T-helper 9 cell (primary cell): Measurements from ENCODE around the gene CDC42BPB.

Experiments used
- DNase-seq: peaks from one replicate; pipeline ENCODE4 v3.0.0-alpha.2; 2020

Gene CDC42BPB

DNA sequence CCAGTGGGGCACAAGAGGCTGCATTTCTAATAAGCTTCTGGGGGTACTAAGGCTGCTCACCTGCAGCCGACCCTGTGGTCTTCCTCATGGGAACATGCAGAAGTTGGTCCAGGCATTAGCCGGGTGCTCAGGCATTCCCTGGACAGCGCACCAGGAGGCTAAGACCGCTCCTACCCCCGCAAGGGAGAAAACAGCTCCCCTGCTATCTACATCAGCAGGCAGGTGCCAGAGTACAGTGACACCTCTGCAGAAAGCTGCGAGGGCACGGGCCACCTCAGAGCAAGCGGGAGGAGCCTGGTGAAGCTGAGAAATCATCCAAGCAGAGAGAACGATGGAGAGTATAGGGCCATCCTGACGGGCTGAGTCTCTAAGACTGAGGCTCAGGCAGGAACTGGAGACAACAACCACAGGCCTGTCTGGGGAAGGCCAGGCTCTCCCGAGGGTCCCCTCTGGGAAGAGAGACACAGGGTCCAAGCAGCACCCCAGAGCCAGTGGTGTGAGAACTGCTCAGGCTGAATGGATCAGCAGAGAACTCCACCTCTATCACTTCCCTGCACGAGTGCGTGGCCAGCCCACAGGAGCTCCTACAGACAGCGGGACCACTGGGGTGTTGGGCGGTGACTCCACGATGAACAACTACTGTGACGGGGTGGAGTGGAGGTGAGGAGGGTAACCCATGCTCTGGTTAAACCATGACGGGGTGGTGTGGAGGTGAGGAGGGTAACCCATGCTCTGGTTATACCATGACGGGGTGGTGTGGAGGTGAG lies 72.8 kb downstream of the CDC42BPB start:
- DNase-seq = no peak

DNA sequence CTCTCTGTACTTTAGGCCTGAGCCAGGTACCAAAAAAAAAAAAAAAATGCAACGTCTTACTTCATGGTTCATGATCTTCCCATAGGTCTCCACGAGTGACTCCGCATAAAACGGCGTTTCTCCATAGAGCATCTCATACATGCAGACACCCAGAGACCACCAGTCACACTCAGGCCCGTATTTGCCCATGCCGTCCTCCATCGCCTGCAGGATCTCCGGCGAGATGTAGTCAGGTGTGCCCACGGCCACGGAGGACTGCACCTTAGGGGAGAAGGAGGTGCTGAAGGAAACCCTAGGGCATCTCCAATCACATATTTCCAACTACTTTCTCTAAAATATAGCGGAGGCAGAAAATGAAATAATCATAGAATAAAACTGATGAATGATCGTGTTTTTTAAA lies 73.9 kb downstream of the CDC42BPB start:
- no peak for DNase-seq

DNA sequence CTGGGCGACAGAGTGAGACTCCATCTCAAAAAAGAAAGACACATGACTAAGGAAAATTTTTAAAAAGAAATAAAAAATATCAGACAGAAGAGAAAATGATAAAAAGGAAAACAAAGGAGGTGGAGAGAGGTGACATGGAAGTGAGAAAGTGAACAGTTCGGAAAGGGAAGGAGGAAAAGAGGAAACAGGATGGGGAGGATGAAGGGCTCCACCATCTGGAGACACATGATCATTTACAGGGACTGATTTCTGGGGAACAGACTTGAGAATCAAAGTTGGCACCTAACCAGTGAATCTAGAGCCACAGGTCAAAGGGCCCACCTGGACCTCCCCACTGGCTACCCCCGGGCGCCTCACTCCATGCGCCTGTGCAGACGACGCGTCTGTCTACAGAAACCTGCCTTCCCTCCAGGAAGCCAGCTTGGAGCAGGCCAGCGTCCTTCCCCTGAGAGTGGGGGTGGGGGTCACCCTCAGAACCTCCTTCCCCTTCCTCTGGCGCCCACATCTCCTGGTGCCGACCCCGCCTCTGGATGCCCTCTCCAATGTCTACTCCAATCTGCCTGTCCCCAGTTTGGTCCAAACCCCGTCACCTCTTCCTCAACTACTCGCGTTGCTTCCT lies 74.4 kb downstream of the CDC42BPB start:
- DNase-seq = no peak

DNA sequence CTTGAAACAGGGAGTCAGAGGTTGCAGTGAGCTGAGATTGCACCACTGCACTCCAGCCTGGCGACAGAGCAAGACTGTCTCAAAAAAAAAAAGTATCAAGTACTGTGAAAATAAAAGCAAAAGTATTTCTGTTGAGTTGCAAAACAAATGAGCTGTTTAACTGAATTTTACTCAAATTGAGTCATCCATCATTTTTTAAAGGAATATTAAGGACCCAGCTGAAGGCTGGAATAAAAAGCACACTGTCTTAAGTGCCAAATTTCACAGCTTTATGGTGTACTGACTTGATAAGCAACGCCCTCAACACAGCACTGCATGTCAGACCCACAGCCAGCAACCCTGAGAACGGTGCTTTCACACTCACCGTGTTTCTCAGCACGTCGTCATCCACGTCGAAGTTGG lies 76.9 kb downstream of the CDC42BPB start:
- no peak for DNase-seq

DNA sequence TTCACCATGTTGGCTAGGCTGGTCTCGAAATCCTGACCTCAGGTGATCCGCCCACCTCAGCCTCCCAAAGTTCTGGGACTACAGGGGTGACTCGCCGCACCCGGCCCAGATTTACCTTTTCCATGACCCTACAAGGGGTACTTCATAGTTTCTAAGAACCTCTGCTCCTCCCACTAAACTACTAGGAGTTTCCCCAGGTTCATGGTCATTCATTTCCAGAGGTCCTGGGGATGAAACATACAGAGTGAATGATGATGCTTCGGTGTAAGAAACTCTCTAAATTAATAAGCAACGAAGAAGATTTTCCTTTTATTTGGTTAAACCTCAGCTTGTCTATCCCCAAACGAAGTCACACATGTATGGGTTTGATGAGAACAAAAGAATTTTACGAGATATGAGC lies 77.9 kb downstream of the CDC42BPB start:
- DNase-seq = no peak

DNA sequence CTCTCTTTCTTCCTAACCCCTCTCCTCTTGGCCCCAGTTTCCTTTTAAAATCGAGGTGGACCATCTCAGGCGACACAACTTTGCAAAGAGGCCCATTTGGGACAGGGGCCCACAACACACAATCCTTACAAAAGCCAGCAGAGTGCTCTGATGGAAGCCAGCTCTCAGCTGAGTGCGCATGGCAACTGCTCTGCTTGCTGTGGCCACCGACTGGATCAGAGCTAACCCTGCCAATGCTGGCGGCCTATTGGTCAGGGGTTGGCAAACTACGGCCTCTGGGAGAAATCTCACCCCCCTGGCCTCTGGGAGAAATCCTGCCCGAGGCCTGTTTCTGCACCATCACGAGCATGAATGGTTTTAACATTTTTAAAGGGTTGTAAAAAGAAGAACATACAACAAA lies 79.9 kb downstream of the CDC42BPB start:
- DNase-seq = no peak

DNA sequence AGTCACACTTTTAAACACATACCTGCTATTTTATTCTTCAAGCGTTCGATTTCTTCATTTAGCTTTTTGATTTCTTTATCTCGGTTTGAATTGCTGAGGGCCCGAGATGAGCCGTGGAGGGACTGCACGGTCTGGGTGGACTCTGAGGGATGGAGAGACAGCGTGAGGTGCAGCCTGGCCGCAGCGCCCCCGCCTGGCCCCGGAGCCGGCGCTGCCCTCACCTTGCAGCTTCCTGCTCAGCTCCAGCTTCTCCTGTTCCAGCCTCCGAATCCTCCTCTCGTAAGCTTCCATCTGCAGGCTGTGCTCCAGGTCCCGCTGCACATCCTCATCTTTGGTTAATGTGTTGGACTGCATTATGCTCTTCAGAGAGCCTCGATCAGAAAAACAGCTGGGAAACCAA lies 81.7 kb downstream of the CDC42BPB start:
- DNase-seq = no peak

DNA sequence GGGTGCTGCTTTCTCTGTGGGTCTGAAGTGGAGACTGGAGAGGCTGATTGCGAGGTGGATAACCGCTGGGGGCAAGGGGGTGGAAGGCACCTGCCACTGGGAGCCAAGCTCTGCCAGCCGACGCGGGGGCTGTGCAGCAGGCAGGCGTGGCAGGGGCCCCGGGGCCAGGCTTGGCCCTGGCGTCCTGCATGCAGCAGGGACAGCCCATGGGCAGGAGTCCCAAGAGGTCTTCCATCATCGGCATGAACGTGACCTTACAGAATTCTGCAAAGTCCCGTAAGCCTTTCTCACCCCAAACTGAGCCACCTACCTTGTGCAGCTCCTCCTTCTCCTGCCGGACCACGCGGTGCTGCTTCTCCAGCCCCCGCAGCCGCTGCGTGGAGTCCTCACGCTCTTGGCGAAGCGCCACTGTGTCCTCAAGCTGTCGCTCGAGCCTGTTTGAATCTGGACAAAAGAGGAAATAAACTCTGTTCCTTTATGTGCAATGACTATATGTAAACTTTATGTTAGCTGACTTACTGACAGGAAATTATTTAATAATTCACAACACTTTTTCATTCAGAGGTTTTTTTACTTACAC lies 83.6 kb downstream of the CDC42BPB start:
- DNase-seq = no peak

DNA sequence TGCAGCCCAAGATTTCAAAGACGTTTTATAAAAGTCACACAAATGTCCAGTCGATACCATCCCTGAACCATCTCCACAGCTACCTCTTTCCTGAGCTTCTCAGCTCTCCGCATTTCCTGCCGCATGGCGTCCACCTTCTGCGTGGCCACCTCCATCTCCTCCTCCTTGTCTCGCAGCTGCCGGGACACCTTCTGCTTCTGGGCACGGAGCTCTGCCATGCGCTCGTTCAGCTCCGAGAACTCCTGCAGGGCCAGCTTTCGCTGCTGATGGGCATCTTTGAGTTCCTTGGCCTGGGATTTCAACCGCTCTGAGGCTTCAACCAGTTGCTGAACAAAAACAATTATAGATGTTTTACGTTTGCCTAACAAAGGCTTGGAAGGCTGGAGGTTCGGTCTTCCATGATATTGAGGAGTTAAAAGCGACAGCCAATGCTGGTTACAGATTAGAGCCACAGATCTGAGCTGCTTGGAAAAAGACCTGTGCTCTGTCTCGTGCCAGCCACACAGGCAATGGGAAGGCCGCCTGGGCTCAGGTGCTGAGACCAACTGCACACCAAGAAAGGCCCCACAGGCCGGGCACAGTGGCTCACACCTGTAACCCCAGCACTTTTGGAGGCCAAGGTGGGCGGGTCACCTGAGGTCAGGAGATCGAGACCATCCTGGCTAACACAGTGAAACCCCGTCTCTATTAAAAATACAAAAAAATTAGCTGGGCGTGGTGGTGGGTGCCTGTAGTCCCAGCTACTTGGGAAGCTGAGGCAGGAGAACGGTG lies 85.3 kb downstream of the CDC42BPB start:
- DNase-seq = no peak

DNA sequence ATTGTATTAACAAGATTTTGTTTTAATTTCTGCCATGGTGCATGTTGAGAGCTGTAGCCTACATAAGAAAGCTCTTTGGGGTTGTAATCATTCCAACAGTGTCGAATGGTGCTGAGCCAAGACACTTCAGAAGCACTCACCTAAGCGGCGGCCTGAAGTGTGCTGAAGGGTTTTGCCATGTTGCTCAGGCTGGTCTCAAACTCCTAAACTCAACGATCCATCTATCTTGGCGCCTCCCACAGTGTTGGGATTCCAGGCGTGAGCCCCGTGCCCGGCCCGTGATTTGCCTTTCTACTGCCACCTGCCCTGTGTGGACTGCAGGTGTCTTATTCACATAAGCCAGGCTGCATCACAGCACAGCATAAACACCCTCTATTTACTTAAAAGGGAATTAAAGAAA lies 86.0 kb downstream of the CDC42BPB start:
- no peak for DNase-seq

DNA sequence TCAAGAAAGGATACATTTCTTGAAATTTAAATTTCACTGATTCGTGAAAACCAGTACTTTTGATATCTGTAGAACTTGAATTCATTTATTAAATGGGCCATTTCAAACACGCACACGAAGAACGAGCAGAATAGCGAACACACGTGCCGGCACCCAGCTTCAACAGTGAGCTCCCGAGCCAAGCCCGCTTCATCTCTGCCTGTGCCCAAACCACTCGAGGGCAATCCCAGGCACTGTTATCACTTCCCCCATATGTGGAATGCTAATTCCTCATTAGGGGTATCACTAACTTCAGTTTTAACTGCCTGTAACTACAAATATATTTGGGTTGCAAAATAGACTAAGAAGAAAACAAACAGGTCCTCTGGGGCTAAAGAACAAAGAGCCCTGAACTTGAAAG lies 86.9 kb downstream of the CDC42BPB start:
- no peak for DNase-seq

DNA sequence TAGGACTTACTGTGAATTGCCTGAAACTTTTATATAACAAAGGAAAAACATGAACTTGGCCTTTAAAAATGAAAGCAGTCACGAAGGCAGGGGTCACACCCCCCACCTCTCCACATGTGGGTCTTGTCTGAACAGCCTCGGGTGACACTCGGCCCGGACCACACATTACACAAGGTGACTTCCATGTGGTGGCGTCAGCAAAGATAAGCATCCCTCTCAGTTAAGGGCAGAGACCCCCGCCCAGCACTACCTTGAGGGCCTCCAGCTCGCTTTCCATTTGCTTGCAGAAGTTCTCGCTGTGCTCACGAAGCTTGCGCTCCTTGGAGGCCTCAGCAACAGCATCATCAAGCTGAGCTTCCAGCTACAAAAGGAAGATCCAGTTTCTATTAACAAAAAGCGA lies 87.4 kb downstream of the CDC42BPB start:
- DNase-seq = no peak

DNA sequence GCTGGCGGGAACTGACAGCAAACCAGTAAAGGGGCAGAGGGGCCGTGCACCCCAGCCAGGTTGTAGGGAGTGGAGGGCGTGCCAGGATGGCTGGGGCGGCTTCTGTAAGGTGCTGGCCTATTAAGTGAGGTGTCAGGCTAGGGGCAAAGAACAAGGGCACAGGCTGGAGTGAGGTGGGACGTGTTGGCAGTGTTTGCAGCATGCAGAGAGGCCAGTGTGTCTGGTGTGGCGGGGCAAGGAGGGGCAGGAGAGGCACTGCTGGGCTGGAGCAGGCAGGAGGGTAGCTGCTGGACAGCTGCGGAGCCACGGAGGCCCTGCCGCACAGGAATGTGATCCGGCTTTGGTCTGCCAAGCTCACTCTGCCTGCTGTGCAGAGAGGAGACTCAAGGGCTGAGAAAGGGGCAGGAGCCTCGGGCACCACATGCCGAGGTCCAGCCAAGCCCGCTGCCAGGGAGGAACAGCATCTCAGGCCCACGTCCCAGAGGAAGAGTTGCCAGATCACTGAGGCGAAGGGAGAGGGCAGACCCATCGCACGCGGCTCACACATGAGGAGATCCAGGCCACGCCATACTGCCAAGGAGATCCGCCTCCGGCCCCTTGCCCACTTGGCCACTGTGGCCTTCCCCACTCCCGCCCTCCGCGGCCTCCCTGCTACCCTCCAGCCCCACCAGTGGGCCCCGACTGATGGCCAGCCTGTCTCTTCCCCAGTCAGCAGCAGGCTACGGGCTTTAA lies 88.1 kb downstream of the CDC42BPB start:
- no peak for DNase-seq

DNA sequence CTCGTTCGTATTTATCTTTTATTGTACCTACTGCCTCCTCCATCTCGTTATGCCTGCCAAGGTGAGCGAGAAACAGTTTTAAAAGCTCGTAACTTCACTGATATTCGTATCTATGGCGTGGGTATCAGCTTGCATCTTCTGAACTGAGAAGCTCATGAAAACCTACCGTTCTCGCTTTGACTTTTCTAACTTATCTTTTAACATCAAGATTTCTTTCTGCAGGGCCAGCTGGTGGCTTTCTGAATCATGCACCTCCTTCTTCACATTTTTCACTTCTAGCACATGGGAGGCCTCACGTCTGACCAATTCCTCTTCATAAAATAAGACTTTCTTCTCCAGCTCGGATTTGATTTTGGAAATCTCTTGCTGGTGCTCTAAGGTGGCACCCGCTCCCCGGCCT lies 89.0 kb downstream of the CDC42BPB start:
- no peak for DNase-seq

DNA sequence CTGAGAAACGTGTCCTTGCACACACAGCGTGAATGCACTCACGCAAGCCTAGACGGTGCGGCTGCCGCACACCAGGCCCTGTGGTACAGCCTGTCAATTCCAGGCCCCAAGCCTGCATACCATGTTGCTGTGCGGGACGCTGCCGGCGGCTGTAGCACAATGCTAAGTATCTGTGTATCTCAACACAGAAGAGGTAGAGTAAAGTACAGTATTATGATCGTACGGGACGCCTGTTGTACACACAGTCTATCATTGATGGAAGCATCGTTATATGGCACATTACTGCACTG lies 89.9 kb downstream of the CDC42BPB start:
- no peak for DNase-seq

DNA sequence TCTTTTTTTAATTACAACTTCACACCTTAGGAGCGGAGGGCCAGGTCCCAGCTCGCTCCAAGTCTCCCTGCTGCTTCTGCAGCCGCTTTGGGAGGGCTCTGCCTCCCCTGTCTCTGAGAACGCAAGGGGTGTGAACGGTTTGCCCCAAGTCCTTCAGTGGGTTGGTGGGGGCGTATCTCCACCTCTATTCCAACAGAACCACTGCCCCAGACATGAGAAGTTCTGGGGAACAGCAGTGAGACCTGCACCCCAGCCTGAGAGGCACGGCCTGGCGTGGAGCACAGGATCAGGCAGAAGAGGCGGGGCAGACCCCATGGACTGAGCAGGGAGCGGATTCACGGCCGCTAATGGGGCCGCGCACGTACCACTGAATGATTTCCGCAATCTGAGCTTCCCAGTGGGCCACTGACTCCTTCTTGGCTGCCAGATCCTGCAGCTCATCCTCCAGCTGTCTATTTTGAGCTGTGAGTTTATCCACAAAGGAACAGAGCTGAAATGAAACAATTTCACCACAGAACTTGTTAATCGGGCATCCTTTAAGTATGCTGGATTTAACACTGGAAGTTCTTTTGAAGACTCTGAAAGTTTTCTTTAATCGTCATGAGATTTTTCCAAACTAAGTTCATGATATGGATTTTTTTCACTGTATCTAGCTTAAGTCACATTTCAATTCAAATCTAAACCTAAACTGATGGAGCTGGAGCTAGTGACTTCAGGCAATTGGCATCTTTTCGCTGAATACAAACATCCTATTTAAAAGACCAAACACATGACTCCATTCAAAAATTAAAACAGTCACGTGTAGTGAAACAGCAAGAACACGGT lies 90.5 kb downstream of the CDC42BPB start:
- no peak for DNase-seq

DNA sequence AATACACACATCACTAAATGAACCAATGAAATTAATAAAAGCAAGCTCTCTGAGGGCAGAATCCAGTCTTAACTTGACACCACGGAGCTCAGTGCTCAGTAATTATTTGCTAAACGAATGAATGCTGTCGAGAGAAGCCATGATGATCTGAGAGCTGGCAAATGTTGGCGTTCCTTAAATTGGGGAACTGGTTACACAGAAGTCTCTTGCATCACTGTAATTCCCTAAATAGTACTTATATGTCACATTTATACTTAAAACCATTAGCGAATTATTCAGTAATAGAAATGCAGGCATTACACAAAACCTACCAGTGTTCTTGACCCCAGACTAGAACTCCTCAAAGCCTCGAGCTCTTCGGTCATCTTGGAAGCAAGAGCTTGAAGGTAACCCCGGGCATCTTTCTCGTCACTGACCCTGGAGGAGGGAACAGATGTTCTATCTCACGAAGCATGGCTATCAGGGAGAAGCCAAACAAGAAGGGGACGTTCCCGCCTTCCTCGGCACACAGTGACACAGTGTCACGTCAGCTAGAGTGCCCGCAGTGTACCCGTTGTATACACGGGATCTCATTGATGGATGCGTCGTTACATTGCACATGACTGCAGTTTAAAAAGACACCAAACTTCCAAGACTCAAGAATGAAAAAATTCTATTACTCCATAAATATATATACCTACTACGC lies 91.2 kb downstream of the CDC42BPB start:
- DNase-seq = no peak

DNA sequence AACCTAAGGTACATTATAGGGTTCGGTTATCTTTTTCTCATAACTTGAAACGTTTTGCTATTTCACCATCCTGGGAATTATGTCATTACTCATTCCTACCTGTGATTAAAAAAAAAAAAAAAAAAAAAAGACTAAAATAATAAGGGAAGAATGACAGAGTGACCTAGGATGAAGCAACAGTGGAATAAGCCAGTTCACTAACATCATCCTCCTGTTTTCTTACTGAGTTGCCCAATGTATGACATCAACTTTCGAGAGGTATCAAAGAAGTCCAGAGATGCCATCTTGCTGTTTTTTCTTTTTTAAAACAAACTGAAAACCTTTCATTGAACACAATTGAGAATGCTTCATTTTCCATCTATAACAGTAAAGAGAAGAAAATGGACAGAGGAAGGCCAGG lies 92.1 kb downstream of the CDC42BPB start:
- no peak for DNase-seq

DNA sequence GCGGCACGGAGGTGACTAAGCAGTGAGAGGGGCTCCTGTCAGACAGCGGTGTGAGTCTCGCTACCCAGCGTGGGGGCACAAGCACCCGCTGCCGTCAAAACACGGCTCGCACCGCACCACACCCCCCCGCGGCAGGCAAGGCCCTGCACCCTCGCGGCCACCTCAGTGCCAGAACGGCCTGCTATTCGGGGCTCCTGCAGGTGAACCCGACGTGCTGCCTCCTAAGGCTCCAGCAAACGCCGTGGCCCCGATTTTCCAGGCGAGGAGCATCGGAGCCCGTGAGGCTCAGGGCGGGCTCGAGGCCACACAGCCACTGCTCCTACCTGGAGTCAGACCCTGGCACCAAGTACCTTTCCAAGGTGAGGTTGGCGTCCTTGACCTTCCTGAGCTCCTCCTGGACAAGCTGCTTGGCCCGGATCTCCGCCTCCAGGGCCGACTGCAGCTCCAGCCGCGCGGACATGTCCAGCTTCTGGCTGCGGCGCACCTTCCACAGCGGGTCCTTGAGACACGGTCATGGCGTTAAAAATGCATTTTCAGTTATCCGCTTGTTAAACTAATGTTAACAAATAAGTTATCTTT lies 93.1 kb downstream of the CDC42BPB start:
- DNase-seq = no peak

DNA sequence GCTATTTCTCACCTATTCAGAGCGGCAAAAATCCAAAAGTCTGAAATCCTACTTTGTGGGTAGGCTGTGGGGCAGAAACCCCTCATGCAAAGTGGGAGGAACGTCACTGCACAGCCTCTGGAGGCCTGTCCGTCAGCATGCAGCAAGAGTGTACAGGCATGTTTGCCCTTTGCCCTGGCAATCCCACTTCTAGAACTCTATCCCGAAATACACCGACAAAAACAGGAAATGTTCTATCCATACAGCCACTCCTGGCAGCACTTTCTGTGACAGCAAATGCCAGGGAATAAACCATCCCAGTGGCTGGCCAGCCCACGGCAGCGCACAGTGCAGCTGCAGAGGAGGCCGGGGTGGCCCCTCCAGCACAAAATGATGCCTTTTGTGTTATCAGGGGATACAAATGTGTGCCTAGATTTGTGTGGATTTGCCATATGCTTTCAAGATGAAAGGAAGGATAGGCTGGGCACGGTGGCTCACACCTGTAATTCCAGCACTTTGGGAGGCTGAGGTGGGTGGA lies 95.2 kb downstream of the CDC42BPB start:
- DNase-seq = no peak

DNA sequence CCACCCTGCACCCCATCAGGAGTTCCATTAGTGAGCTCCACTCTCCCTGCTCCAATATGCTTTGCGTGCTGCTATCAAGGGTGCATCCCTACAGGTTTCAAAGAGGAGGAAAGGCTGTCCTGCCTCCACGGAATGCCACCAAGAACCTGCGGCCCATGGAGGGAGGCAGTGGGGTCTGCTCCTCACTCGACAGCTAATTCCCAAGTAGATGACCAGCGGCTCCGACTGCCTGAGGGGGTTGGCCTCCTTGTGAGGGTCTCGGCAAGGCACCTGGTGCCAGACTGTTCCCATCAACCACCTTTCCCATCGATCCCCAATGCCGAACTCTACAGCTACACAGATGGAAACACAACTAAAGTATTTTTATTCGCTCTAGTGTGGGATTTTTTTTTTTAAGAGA lies 98.9 kb downstream of the CDC42BPB start:
- no peak for DNase-seq
